ENCODE measurements around the gene GPX4.

Gene GPX4

GRCh38 chr19:1103708-1104310 is at the start of gene GPX4:
GPX4 (plus strand) TSS chr19:1103994; CDS start chr19:1104044, 50 bp downstream.
- in situ Hi-C loops (cut with MboI; ENCODE audit: low sequenced_read_pairs) = no loop called here

DNA sequence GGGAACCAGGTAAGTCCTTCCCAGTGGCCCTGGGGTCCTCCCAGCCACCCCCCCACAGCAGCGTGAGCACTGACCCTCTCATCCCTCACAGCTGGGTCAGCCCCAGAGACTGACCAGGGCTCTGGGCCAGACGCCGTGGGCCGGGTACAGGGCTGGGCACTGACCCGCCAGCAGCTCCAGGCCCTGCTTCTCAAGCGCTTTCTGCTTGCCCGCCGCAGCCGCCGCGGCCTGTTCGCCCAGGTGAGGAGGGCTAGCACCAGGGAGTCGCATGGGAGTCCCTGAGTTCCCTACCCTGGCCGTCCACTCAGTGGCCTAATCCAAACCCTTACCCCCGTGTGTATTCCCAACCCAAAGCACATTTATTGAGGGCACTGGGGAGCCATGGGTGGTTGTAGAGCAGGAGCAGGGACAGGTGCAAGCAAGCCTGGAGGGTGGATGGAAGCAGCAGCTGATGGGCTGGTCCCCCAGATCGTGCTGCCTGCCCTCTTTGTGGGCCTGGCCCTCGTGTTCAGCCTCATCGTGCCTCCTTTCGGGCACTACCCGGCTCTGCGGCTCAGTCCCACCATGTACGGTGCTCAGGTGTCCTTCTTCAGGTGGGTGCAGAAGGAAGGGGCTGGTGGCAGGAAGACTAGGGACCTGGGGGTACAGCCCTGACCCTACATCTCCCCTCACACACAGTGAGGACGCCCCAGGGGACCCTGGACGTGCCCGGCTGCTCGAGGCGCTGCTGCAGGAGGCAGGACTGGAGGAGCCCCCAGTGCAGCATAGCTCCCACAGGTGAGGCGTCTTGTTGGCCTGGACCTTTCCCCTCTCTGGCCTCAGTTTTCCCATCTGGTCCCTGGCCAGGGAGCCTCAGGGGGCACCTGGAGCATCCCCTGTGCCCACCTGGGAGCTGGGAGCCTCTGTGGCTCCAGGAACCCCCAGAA is 49.4 kb upstream of the GPX4 start:
- in situ Hi-C loops (cut with MboI; ENCODE audit: low sequenced_read_pairs) = no loop called here

GRCh38 chr19:1055028-1055425 is 48.8 kb upstream of the GPX4 start:
- in situ Hi-C loops (cut with MboI; ENCODE audit: low sequenced_read_pairs) = no loop called here

DNA sequence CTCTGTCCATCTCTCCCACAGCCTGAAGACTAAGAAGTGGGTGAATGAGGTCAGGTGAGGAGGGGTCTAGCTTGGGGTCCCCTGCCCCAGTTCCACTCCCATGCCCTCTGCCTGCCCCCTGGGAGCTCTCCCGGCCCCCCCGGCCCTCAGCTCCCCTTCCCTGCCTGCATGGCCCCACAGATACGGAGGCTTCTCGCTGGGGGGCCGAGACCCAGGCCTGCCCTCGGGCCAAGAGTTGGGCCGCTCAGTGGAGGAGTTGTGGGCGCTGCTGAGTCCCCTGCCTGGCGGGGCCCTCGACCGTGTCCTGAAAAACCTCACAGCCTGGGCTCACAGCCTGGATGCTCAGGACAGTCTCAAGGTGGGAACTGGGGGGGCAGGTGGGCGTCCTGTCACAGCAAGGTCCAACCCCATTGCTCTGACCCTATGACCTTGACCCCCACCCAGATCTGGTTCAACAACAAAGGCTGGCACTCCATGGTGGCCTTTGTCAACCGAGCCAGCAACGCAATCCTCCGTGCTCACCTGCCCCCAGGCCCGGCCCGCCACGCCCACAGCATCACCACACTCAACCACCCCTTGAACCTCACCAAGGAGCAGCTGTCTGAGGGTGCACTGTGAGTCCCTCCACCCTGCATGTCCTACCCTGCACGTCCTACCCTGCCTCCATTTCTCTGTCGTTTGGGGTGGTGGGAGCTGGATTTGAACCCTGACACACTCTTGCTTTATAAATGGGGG is 47.7 kb upstream of the GPX4 start:
- in situ Hi-C loops (cut with MboI; ENCODE audit: low sequenced_read_pairs) = no loop called here

DNA sequence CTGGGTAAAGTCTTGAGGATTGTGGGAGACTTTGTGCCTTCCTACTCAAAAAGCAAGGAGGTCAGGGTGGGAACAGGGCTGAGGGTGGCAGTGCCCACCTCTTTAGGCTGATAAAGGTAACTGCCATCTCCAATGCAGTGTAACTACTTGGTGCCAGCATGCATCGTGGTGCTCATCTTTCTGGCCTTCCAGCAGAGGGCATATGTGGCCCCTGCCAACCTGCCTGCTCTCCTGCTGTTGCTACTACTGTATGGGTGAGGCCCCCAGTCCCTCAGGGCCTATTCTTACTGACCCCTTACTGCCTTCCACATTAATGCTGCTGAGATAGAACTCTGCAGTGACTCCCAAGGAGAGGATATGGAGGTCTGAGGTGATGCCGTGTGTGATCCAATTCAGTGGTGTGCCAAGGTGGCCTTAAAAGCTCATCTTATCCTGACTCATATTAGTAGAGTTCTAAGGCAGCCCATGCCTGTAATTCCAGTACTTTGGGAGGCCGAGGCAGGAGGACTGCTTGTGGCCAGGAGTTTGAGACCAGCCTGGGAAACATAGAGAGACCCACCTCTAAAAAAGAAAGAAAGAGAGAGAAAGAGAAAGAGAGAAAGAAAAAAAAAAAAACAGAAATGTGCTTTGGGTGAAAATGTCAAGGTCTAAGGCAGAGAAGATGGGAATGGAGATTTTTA is 46.5 kb upstream of the GPX4 start:
- in situ Hi-C loops (cut with MboI; ENCODE audit: low sequenced_read_pairs) = no loop called here

- in situ Hi-C loops (cut with MboI; ENCODE audit: low sequenced_read_pairs) = no loop called here
These were observed 45.7 kb upstream of the GPX4 start for GRCh38 chr19:1058112-1058511.

GRCh38 chr19:1060689-1061088 is 43.1 kb upstream of the GPX4 start:
- in situ Hi-C loops (cut with MboI; ENCODE audit: low sequenced_read_pairs) = no loop called here

GRCh38 chr19:1061987-1062386 is 41.8 kb upstream of the GPX4 start:
- in situ Hi-C loops (cut with MboI; ENCODE audit: low sequenced_read_pairs) = no loop called here

DNA sequence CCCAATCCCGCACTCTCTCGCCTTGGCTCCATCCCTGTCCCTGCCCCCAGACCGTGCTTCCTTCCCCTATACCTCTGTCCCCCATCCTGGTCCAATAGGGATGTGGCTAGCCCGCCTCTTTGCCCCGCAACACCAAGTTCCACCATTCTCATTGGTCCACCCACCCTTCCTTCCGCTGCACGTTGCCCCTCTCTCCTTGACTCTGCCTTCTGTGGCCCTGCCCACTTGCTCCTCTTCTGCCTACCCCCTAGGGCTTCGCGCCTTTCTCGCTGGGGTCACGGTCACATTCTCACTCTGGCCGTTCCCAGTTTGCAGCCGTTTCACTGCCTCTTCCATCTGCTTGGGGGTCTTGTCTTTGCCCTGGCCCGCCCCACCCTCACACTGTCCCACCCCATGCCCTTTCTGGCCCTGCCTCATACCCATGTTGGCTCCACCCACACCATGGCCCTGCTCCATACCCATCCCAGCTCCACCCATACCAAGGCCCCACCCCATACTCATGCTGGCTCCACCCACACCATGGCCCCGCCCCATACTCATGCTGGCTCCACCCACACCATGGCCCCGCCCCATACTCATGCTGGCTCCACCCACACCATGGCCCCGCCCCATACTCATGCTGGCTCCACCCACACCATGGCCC is 41.3 kb upstream of the GPX4 start:
- in situ Hi-C loops (cut with MboI; ENCODE audit: low sequenced_read_pairs) = no loop called here

DNA sequence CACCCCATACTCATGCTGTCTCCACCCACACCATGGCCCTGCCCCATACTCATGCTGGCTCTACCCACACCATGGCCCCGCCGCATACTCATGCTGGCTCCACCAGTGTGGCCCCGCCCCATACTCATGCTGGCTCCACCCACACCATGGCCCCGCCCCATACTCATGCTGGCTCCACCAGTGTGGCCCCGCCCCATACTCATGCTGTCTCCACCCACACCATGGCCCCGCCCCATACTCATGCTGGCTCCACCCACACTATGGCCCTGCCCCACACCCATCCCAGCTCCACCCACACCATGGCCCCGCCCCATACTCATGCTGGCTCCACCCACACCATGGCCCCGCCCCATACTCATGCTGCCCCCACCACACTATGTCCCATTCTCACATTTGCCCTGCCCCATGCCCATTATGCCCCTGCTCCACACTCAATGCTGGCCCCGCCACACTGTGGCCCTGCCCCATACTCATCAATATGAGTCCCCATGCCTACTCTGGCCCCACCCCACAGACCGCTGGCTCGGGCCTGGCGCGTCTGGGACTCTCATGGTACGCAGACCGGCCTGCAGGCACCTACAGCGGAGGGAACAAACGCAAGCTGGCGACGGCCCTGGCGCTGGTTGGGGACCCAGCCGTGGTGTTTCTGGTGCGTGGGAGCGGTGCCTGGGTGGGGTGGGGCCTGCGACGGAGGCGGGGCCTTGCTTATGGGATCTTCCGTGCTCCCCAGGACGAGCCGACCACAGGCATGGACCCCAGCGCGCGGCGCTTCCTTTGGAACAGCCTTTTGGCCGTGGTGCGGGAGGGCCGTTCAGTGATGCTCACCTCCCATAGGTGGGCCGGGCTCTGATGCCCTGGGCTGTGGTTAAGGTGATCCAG is 40.5 kb upstream of the GPX4 start:
- in situ Hi-C loops (cut with MboI; ENCODE audit: low sequenced_read_pairs) = no loop called here

DNA sequence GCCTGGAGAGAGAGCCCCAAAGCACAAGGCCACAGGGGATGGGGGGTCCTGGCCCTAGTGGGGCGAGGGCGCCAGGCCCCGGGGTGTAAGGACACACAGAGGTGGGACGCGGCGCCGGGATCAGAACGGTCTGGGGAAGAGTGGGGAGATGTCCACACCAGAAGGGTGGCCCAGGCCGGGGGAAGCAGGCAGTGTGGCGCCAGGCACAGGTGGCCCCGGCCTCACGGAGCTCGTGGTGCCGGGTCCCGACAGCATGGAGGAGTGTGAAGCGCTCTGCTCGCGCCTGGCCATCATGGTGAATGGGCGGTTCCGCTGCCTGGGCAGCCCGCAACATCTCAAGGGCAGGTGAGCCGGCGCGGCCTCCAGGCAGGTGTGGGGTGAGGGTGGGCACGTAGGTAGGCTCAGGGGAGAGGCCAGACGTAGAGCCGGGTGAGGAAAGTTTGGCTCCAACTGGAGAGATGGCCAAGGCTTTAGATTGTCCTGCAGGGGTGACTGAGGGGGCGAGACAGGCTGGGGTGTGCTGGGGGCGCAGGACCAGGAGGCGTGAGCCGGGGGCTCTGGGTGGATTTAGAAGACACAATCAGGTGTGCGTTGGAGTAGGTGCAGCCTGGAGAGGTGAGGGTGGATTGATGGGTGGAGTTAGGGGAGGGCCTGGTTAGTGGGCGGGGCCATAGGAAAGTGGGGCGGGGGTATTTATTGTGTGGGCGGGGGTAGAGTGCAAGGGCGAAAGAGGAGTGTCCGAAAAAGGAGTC is 39.7 kb upstream of the GPX4 start:
- in situ Hi-C loops (cut with MboI; ENCODE audit: low sequenced_read_pairs) = no loop called here

DNA sequence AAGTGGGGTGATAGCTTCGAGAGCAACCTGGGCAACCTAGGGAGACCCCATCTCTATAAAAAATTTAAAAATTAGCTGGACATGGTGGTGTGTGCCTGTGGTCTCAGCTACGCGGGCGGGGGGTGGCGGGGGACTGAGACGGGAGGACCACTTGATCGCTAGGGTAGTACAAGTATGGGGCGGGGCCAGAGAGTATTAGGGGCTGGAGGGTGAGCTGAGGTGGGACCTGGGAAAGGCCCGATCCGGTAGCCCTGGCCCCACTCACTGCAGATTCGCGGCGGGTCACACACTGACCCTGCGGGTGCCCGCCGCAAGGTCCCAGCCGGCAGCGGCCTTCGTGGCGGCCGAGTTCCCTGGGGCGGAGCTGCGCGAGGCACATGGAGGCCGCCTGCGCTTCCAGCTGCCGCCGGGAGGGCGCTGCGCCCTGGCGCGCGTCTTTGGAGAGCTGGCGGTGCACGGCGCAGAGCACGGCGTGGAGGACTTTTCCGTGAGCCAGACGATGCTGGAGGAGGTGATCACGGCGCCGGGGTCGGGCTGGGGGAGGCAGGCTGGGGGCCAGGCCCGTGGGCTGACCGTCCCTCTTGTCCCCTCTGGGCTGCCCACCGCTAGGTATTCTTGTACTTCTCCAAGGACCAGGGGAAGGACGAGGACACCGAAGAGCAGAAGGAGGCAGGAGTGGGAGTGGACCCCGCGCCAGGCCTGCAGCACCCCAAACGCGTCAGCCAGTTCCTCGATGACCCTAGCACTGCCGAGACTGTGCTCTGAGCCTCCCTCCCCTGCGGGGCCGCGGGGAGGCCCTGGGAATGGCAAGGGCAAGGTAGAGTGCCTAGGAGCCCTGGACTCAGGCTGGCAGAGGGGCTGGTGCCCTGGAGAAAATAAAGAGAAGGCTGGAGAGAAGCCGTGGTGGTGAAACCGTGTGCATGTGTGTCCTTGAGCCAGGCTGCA is 38.9 kb upstream of the GPX4 start:
- in situ Hi-C loops (cut with MboI; ENCODE audit: low sequenced_read_pairs) = no loop called here

DNA sequence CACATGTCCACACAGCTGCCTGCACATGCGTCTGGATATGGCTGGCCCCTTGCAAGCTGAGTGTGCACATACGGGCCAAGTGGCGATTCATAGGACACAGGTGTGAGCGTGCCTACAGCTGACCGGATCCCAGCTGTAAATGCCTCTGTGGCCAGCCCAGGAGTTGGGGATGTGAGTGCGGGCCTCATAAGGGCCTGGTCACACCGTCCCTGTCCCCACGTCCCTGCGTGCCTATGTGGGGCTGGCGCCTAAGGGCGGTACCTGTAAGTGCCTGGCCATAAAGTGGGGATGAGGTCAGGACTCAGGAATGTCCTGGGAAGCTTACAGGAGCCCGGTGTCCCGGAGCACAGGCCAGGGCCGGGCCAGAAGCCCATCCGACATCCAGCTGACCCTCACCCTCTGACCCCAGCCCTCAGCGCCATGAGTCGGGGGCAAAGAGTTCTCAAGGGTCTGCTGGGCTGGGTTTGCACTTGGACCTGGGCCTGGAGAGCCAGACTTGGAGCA is 38.1 kb upstream of the GPX4 start:
- in situ Hi-C loops (cut with MboI; ENCODE audit: low sequenced_read_pairs) = no loop called here

DNA sequence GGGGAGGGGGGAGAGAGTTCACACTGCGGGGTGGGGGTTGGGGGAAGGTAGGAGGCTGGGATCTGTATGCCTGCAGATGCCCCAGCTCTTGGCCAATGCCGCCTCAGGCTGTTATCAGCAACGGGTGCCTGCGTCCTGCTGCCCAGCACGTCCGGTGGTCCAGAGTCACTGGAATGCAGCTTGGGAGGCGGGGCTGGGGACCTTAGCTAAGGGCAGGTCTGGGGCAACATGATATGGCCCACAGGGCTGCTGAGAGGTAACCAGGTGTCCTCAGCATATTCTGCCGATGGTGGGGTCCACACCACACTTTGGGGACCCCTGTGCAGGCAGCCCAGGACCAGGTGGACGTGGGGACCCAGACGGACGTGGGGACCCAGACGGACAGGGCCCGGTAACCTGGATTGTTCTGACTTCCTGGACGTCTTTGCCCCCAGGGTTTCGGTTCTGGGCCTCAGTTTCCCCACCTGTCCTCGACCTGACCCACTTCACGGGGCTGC is 37.5 kb upstream of the GPX4 start:
- in situ Hi-C loops (cut with MboI; ENCODE audit: low sequenced_read_pairs) = no loop called here

- in situ Hi-C loops (cut with MboI; ENCODE audit: low sequenced_read_pairs) = no loop called here
These were observed 37.0 kb upstream of the GPX4 start, which contains the start of gene ARHGAP45 for GRCh38 chr19:1066748-1067340. ARHGAP45 (plus strand) TSS chr19:1067167; CDS start chr19:1067406, 239 bp downstream.

- in situ Hi-C loops (cut with MboI; ENCODE audit: low sequenced_read_pairs) = no loop called here
These were observed 36.3 kb upstream of the GPX4 start for GRCh38 chr19:1067341-1067957.
